Mucosa of descending colon (tissue), 3 donors: Measurements from ENCODE around the gene SMIM35. TPM values are rescaled to one million over a fixed set of nuclear protein-coding genes. Genes with fewer than 3 reads are reported as not detected.

Experiments
- ATAC-seq: fragments of 200-7000 bp; cut with Tn5 transposase; one replicate; pipeline ENCODE4 v1.9.1; 2020; ENCODE audit warnings: mild to moderate bottlenecking, moderate library complexity
- DNase-seq, 3 donors: peaks; one replicate each; pipeline ENCODE4 v3.0.0-alpha.2; 2020
- H3K36me3 ChIP-seq: fragments of 200-600 bp; one replicate; pipeline ENCODE4 v1.8.0; 2021; ENCODE audit warnings: low read depth, mild to moderate bottlenecking
- H3K4me1 ChIP-seq: fragments of 200-600 bp; one replicate; pipeline ENCODE4 v1.8.0; 2021; ENCODE audit warnings: low read depth, mild to moderate bottlenecking
- H3K4me3 ChIP-seq: fragments of 200-600 bp; one replicate; pipeline ENCODE4 v1.8.0; 2021; ENCODE audit warnings: mild to moderate bottlenecking
- H3K9me3 ChIP-seq: fragments of 200-600 bp; one replicate; pipeline ENCODE4 v1.8.0; 2021; ENCODE audit warnings: mild to moderate bottlenecking
- CTCF ChIP-seq: fragments of 200-600 bp; IDR thresholded peaks from one replicate; pipeline ENCODE4 v1.8.0; 2022; ENCODE audit warnings: antibody characterized with exemption, mild to moderate bottlenecking
- intact Hi-C, 2 donors: fragments of 100-400 bp; cut with DNase I in 1 of 2; cut with micrococcal nuclease in 1 of 2; formaldehyde crosslinking; loops; one replicate each; pipeline versions ENCODE4 v1.11.0 to v1.11.1; 2022; cut with DNase I, micrococcal nuclease
- total RNA-seq, 3 donors: library from RNA; stranded (reverse); fragmentation: NEBNext Ultra II Directional in 2 of 3; extraction: Animal tissue kit (Norgen Biotek cat#: 25700) in 2 of 3; gene quantifications; one replicate each; pipeline versions ENCODE4 v1.2.1 to v1.2.4, GENCODE V29; 2021 to 2023
- donor health status: DM: no; HTN: no; CAD: no; lungs with moderate emphysema.
- donor health status: DM: no; HTN: no; CAD: no.
- donor health status: DM: no; HTN: yes; CAD: no.

SMIM35 gene
- total RNA-seq, 3 donors from 2014 or later = not detected

GRCh38 chr11:118051611-118052461 is 34.9 kb downstream of the SMIM35 start:
- Histone ChIP-seq H3K9me3 (no peaks in the 10 kb centered on the region), H3K4me3 (no peak overlapping the region), H3K36me3 (no peaks in the 10 kb centered on the region), H3K4me1 (no peaks in the 10 kb centered on the region)
- ATAC-seq (peak; percentile 80), DNase-seq (peak in 1 of 3 donors; percentile 34)
- no peak for TF ChIP-seq CTCF
- intact Hi-C loops = loop anchor here (10.0 kb wide), 3 partner anchors 97 to 217 kb away; no protein-coding TSS in a partner anchor

- Histone ChIP-seq H3K4me3 (no peak overlapping the region), H3K4me1 (no peaks in the 10 kb centered on the region), H3K9me3 (no peaks in the 10 kb centered on the region), H3K36me3 (no peaks in the 10 kb centered on the region)
- intact Hi-C loops = loop anchor here (10.0 kb wide), 3 partner anchors 96 to 216 kb away; no protein-coding TSS in a partner anchor
- ATAC-seq = no peak
- DNase-seq = no peak
- TF ChIP-seq CTCF = no peak
Observed at GRCh38 chr11:118051136-118051610, 35.6 kb downstream of the SMIM35 start.

GRCh38 chr11:118050208-118050891 is 36.4 kb downstream of the SMIM35 start:
- intact Hi-C loops = loop anchor here (10.0 kb wide), 3 partner anchors 96 to 216 kb away; no protein-coding TSS in a partner anchor
- ATAC-seq = no peak
- Histone ChIP-seq H3K36me3 (no peaks in the 10 kb centered on the region), H3K9me3 (no peaks in the 10 kb centered on the region), H3K4me1 (no peaks in the 10 kb centered on the region), H3K4me3 (no peak overlapping the region)
- DNase-seq = no peak
- TF ChIP-seq CTCF = no peak

GRCh38 chr11:118049771-118050170 is 37.0 kb downstream of the SMIM35 start:
- TF ChIP-seq CTCF = no peak
- H3K9me3 ChIP-seq = no peaks in the 10 kb centered on the region
- intact Hi-C loops = loop anchor here (10.0 kb wide), 3 partner anchors 95 to 215 kb away; no protein-coding TSS in a partner anchor
- H3K36me3 ChIP-seq = no peaks in the 10 kb centered on the region
- no peak for DNase-seq
- no peaks in the 10 kb centered on the region for H3K4me1 ChIP-seq
- no peak overlapping the region for H3K4me3 ChIP-seq
- no peak for ATAC-seq

- Histone ChIP-seq H3K4me1 (no peaks in the 10 kb centered on the region), H3K4me3 (no peak overlapping the region), H3K36me3 (no peaks in the 10 kb centered on the region), H3K9me3 (no peaks in the 10 kb centered on the region)
- no peak for TF ChIP-seq CTCF
- ATAC-seq (no peak), DNase-seq (no peak)
- intact Hi-C loops = no loop called here
Observed at GRCh38 chr11:118048472-118049370, 38.0 kb downstream of the SMIM35 start.
